HL-60 (cell line): ENCODE measurements around the gene ZNF100.

Experiments used
- CTCF ChIP-seq: IDR thresholded peaks from one replicate; pipeline ENCODE4 v1.5.1; 2011; ENCODE audit warnings: low read length, control low read depth, inconsistent platforms; ENCODE audit not compliant: insufficient read depth
- GABPA ChIP-seq: IDR thresholded peaks from 2 replicates; pipeline ENCODE4 v1.6.1; 2012; ENCODE audit warnings: low read depth
- POLR2AphosphoS5 ChIP-seq: IDR thresholded peaks from 2 replicates; pipeline ENCODE4 v1.6.1; 2012; ENCODE audit warnings: low read depth
- REST ChIP-seq: IDR thresholded peaks from 2 replicates; pipeline ENCODE4 v1.6.1; 2012; ENCODE audit warnings: low read depth; ENCODE audit not compliant: insufficient replicate concordance
- SPI1 ChIP-seq: IDR thresholded peaks from 2 replicates; pipeline ENCODE4 v1.6.1; 2012; ENCODE audit warnings: low read depth, mild to moderate bottlenecking, borderline replicate concordance

- no peak for TF ChIP-seq CTCF
- TF ChIP-seq GABPA, result no peak
- no peak for TF ChIP-seq REST
- no peak for TF ChIP-seq POLR2AphosphoS5
- TF ChIP-seq SPI1, result no peak
Measured at GRCh38 chr19:21812448-21812847, 45.1 kb upstream of the ZNF100 start.
